GM19397 (cell line): Measurements from ENCODE around the gene CRTC3.
"Not testable (repeated sequence)": the region's sequence is repeated elsewhere in the genome, so short reads cannot be mapped to it uniquely, and the experiment has no call there.

Source experiments
- ATAC-seq: cut with Tn5 transposase; IDR thresholded peaks from one replicate; pipeline ENCODE4 v1.9.1; 2021; ENCODE audit warnings: mild to moderate bottlenecking, moderate library complexity; ENCODE audit not compliant: unreplicated experiment

CRTC3 gene

DNA sequence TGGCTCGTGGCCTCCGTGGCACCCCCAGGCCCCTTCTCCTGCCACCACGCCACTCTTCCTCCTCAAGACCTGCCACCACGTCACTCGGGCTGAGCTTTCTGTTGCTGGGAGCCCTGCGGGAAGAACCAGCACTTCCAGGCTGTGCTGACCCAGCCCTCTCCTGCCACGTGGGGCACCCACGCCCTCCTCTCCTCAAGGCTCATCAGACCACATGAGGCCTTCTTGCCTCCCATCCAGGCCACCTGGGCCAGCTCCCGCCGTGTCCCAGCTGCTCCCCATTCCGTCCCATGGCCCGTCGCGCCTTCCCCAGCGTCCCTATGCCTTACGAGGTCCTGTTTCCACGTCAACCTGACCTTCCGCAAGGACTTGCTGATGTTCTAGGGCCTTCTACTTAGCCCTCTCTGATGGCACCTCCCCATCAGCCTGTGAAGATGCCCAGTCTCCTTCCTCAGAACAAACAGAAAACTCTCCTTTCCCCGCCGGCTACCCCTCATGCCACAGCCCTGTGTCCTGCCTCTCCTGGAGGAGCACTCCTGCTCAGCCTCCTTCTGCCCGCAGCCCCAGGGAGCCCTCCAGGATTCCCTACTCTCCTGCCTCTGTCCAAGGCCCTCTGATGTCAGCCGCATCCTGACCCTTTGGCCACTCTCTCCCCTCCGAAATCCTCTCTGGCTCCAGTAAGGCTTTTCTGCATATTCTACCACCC is 116.3 kb downstream of the CRTC3 start:
- ATAC-seq = no peak

DNA sequence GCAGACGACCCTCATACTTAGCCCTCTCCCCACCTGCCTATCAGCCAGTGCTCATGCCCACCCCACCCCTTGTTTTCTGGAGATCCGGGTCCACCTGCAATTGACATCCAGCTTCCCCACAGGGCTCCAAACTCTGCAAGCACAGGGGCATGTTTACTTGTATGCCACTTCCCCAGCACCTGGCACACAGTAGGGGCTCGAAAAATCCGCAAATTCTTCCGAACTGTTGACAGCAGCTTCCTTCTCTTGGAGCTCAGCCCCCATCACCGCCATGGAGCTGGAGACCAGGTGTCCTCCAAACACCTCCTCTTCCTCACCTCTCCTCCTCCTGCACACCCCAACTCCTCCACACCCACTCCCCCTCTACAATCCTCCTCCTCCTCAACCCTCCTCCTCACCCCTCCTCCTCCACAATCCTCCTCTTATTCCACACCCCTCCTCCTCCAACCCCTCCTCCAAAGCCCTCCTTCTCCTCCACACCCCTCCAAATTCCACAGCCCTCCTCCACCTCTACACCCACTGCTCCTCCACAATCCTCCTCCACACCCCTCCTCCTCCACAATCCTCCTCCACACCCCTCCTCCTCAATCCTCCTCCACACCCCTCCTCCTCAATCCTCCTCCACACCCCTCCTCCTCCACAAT is 117.1 kb downstream of the CRTC3 start:
- ATAC-seq = no peak

DNA sequence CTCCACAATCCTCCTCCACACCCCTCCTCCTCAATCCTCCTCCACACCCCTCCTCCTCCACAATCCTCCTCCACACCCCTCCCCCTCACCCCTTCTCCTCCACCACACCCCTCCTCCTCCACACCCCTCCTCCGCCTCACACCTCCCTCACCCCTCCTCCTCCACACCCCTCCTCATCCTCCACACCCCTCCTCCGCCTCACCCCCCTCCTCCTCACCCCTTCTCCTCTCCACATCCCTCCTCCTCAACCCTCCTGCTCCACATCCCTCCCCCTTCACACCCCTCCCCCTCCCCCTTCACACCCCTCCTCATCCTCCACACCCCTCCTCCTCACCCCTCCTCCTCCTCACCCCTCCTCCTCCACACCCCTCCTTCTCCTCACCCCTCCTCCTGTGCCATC is 117.6 kb downstream of the CRTC3 start:
- no peak for ATAC-seq

DNA sequence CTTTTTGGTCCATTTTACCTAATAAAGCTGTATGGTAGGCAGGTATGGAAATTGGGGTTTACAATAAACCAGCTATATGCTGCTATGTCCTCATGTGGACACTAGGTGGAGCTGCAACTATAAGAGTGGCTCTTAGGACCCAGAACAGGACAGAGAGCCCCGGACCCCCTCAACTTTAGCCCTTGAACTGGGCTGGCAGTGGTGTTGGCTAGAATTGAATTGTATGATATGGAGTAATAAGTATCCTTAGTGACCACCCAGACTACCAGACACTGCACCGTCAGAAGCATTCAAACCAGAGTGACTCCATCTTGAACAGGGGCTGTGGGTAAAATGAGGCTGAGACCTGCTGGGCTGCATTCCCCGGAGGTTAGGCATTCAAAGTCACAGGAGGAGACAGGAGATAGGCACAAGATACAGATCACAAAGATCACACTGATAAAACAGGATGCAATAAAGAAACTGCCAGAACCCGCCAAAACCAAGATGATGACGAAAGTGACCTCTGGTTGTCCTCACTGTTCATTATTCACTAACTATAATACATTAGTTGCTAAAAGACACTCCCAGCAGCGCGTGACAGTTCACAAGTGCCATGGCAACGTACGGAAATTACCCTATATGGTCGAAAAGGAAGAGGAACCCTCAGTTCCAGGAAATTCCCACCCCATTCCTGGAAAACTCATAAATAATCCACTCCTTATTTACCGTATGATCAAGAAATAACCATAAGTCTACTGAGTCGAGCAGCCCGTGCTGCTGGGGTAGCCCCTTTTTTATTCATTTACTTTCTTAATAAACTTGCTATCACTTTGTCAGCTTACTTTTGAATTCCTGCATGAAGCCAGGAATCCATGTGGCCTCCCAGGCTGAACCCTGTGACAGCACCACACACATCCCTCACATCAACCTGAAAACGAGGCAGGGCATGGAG is 118.7 kb downstream of the CRTC3 start:
- ATAC-seq = no peak

DNA sequence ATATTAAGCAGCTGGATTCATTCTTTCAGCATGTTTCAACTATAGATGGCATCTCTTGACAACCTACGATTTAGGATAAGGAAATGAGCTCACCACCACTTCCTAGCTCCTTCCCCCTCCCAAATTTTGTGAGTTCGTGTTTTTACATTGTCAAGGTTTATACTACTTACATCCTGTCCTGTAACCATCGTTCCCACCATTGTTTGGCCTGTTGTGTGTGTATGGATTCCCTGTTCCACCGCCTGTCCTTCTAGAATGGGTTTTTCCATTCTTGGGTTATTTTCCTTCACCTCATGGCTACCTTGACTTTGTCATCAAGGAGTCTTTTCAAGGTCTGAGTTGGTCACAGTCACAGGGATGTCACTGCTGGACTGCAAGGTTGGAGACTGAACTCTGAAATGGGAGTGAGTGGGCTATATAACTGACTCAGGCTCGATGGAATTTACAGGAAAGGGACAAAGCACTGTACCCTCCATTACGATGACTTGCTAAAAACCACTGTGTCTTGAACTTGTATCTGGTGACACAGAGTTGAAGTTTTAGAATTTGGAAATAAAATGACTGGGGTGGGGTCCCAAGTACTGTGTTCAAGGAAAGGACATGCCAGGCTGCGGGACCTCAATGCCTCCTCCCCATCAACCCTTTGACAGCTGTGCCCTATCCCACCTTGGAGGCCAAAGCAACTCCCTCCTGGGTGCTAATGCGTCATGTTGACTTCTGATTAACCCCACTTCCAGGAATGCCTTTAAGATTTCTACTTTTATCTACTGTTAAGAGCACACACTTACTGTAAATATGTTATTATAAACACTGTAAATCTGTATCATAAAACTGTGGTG is 120.6 kb downstream of the CRTC3 start:
- no peak for ATAC-seq

DNA sequence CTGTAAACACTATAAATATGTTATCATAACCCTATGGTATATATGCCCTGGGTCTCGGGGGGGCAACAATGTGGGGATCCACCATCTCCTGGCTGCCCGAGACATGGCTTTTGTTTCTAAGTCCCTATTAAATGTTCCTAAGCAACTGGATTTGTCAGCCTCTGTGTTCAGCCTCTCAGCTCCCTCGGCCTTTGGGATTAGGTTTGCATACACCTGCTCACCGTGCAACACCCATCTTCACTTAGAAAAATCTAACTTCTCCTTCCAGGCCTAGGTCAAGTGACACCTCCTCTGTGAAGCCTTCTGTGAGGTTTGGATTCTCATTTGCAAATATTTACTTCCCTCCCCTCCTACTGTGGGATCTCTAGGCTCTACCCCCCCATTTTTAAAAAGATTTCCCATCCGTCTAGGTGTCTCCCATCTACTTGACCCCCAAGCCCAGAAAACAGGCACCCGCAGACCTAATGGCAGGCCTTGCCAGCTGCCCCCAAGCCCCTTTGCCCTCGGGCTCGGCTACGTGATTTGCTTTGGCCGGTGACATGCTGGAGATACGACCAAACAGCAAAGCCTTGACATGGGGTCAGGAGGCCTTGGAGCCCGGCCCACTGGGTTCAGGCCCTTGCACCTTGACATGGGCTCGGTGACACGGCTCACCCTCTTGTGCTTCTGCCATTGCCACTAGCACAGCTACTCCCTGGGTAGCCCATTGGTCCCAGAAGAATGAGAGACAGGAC is 121.4 kb downstream of the CRTC3 start:
- ATAC-seq = no peak

DNA sequence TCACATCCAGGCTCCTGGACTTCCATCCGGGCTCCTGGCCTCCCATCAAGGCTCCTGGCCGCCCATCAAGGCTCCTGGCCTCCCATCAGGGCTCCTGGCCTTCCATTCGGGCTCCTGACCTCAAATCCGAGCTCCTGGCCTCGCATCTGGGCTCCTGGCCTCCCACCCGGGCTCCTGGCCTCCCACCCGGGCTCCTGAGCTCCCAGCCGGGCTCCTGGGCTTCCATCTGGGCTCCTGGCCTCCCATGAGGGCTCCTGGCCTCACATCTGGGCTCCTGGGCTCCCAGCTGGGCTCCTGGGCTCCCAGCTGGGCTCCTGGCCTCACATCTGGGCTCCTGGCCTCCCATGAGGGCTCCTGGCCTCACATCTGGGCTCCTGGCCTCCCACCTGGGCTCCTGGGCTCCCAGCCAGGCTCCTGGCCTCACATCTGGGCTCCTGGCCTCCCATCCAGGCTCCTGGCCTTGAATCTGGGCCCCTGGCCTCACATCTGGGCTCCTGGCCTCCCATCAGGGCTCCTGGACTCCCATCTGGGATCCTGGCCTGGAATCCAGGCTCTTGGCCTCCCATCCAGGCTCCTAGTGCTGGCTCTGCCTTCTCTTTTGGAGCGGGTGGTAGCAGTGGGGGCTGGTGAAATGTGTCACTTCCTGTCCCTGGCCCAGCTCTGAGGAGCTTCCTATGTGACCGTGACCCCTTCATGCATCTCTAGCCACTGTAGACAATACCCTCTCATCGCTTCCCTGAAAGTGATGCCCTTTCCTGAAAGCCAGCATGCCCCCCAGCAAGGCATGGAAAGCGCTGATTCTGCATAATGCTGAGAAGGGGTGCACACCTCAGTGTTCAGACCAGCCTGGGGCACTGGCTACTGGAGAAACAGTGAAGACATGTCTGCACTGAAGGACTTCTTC is 124.8 kb downstream of the CRTC3 start:
- ATAC-seq = no peak

DNA sequence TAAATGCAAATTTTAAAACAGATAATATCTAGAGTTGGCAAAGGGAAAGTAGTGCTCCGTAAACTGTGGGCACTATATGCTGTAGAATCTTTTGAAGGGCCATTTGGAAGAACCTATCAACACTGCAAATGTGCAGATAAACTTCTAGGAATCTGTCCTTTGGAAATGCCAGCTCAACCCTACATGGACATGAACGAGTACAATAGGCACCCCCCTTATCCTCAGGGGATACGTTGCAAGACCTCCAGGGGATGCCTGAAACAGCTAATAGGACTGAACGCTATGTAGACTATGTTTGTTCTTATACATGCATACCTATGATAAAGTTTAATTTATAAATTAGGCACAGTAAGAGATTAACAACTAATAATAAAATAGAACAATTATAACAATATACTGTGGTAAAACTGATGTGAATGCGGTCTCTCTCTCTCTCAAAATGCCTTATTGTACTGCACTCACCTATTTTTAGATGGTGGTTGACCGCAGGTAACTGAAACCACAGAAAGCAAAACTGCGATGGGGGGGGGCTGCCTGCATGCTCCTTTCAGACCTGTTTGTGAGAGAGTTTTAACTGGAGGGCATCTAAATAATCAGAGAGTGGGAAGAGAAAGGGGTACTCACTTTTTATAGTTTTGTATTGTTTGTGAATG is 127.9 kb downstream of the CRTC3 start:
- not testable (repeated sequence) for ATAC-seq

DNA sequence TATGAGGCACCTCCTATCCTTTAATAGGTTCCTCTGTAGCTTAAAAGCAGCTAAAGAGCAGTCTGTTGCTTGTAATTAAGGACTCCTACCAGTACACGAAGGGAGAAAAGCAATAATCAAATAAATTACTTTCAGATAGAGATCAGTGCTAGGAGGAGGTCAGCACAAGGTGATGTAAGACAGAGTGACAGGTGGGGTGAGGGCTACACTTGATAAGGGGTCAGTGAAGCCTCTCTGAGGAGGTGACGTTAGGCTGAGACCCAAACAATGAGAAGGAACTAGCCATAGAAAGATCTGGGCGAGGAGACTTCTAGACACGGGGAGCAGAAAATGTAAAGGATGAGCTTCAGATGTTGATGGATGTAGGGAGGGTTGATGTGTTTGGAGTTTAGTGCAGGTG is 129.8 kb downstream of the CRTC3 start:
- ATAC-seq = no peak

DNA sequence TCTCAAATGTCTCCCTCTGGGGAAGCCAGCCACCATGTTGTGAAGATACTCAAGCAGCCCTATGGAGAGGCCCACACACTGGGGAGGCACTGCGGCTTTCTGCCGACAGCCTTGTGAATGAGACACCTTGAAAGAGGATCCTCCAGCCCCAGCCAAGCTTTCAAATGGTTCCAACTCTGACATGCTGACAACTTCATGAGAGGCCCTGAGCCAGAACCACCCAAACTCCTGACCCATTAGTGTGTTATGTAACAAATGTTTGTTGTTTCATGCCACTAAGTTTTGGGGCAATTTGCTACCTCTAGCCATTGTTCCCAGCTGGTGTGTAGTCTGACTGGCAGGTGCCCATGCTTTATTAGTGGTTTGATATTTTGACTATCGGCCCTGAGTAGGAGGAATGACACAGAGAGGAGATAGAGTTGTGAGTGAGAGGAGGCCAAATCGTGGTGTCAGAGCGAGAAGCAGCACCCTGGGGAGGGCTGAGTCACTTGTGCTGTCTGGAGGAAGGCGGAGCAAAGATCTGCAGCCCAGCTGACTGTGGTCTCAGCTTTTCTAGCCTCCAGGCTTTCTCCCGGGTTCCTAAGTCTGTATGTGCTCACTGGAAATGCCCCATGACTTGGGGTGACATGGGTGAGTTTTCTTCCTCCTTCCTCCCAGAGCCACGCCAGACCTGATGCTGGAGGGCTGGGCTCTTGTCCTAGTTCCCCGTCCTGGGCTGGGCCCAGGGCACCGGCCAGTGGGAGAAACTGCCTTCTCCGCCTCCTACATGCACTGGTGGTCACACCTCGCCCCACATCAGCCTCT is 130.7 kb downstream of the CRTC3 start:
- ATAC-seq = peak; percentile 44

DNA sequence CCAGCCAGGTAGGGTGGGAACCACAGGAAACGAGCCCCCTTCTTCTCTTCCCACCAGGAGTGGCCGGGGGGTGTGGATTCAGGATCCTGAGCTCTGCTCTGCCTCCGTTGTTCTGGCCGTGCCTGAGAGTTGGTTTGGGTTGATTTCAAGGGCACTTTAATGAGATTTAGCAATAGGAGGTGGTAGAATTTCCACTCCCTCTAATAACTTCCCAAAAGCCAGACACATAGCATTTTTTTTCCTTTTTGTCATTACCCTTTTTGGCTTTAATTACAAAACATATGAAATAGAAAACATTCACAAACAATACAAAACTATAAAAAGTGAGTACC is 131.2 kb downstream of the CRTC3 start:
- ATAC-seq = peak; percentile 1

DNA sequence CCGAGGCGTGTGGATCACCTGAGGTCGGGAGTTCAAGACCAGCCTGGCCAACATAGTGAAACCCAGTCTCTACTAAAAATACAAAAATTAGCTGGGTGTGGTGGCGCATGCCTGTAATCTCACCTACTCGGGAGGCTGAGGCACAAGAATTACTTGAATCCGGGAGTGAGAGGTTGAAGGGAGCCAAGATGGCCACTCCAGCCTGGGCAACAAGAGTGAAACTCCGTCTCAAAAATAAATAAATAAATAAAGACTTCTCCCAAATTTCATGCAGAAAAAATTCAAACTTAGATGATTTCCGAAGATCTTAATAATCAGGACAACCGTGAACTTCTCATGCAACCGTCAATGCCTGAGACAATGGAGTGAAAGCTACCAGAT is 134.3 kb downstream of the CRTC3 start:
- ATAC-seq = not testable (repeated sequence)

DNA sequence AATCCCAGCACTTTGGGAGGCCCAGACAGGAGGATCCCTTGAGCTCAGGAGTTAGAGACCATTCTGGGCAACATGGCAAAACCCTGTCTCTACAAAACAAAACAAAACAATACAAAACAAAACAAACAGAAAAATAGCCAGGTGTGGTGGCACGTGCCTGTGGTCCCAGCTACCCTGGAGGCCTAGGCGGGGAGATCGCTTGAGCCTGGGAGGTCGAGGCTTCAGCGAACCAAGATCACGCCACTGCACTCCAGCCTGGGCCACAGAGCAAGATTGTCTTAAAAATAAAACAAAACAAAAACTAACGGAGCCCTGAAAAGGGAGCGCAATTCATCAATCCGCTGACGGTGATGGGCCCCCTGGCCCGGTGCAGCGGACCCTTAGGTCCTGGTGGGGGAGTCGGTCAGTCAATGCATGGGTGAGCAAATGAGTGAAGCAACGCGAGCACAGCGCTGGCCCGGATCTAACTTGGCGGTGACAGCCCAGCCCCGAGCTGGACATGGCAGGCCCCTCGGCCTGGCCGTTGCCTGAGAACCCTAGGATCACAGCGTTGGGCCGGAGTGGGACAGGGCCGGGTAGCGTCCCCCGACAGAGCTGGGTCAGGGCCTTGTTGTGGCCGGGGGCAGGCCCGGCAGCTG is 135.0 kb downstream of the CRTC3 start:
- ATAC-seq = peak; percentile 5

DNA sequence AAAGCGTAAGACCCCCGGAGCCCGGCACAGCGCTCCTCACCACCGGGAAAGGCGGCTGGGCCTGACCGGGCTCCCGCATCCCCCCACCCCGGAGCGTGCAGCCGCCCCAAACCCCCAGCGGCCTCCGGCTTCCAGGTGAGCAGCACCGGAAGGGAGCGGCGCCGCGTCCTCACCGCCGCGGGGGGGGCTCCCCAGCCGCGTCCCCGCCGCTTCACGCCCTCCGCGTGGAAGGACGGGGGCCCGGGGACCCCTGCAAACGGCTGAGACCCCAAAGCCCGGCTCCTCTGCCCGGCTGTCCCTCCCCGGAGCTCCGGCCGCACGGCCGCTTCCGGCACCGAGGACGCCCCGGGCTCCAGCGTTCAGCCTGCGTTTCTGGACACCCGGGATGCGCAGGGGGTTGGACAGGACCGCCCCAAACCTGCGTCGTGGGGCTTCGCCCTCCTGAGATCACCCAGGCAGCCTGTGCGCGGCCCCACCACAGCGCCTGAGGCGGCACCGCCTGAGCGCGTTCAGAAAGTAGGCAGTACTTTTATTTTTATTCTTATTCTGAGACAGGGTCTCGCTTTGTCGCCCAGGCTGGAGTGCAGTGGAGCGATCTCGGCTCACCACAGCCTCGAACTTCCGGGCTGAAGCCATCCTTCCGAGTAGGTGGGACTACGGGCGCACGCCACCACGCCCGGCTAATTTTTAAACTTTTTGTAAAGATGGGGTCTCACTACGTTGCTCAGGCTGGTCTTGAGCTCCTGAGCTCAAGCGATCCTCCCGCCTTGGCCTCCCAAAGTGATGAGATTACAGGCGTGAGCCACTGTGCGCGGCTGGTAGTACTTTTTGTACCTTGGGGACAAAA is 135.8 kb downstream of the CRTC3 start:
- peak; percentile 66 for ATAC-seq

DNA sequence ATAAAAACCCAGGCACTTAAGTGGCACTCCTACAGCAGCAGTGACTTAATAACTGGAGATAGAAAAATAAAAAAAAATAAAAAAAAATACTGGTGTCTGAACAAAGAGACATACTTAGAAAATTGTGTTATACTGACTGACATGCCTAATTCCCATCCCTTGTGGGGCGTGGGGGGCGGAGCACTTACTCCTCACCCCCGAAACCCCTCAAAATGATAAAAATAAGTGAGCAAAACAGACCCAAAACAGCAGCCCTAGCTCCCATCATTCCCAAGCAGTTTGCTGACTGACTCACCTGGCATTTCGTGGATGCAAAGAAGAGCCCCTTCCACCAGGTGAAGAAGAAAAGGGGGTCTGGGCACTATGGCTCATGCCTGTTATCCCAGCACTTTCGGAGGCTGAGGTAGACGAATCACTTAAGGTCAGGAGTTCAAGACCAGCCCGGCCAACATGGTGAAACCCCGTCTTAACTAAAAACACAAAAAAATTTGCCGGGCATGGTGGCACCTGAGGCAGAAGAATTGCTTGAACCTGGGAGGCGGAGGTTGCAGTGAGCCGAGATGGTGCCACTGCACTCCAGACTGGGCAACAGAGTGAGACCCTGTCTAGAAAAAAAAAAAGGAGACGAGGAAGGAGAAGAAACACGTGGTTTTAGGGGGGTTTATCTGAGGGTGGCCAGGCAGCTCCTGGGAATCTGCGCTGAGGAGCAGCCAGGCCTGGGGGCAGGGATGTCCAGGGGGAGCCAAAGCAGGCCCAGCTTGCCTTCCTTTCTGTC is 136.6 kb downstream of the CRTC3 start:
- no peak for ATAC-seq
